SU-DHL-6 (cell line): ENCODE measurements around the gene TFEB.

ENCODE experiments used
- EZH2phosphoT487 ChIP-seq: fragments of 200-600 bp; sonication (generic), shearing (Covaris generic); conservative IDR thresholded peaks from 2 replicates; pipeline ENCODE4 v1.6.1; 2018; ENCODE audit warnings: mild to moderate bottlenecking, antibody characterized with exemption, low read length, moderate library complexity, mixed read lengths
- TF ChIP-seq, protein P1 (sequence below): fragments of 200-600 bp; sonication (generic); IDR thresholded peaks from one replicate; pipeline ENCODE4 v1.5.1; 2017; ENCODE audit warnings: antibody characterized with exemption, mild to moderate bottlenecking, low read length, moderate library complexity; ENCODE audit not compliant: insufficient read depth, poor library complexity, severe bottlenecking

DNA sequence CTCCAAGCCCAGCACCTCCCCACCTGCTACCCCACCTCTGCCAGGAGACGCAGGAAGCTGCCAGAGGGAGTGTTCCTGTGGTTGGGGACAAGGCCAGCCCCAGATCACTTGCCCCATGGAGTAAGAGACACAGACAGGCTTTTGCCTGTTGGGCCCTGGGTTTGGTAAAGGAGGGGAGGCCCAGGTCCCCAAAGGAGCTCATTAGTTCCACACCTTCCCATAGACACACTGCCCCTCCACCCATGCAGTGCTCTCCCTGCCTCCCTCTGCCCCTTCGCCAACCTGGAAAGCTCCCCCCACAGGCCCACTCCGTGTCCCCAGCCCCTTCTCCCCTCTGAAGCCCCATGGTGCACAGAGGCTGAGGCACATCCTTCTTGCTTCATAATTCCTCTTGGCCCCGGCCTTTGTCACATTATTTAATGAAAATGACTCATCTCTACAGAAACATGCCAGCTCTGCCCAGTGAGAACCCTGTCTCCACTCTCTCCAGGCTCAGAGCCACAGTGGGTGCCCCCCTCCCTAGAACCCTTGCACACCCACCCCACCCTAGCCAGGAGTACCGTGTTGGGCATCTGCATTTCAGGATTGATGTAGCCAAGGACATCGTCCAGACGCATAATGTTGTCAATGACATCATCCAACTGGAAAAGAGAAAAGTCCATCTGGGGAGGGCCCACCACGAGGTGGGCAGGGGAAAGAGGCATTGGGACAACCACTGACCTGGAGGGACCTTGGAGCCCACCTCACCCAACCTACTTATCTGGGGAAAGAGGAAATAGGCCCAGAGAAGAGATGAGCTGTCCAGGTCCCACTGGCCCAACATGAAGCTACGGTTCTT is 46.0 kb downstream of the TFEB start:
- TF ChIP-seq, protein P1, sequence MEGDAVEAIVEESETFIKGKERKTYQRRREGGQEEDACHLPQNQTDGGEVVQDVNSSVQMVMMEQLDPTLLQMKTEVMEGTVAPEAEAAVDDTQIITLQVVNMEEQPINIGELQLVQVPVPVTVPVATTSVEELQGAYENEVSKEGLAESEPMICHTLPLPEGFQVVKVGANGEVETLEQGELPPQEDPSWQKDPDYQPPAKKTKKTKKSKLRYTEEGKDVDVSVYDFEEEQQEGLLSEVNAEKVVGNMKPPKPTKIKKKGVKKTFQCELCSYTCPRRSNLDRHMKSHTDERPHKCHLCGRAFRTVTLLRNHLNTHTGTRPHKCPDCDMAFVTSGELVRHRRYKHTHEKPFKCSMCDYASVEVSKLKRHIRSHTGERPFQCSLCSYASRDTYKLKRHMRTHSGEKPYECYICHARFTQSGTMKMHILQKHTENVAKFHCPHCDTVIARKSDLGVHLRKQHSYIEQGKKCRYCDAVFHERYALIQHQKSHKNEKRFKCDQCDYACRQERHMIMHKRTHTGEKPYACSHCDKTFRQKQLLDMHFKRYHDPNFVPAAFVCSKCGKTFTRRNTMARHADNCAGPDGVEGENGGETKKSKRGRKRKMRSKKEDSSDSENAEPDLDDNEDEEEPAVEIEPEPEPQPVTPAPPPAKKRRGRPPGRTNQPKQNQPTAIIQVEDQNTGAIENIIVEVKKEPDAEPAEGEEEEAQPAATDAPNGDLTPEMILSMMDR: no peak
- TF ChIP-seq EZH2phosphoT487: no peak
